Thyroid gland (tissue), 4 donors: Measurements from ENCODE around the gene ZFP69B.

Experiments used
- POLR2A ChIP-seq, 2 donors: fragments of 450-650 bp; IDR thresholded peaks; one replicate each; pipeline ENCODE4 v1.6.1; 2017; ENCODE audit warnings: antibody characterized with exemption in 2 of 2, mild to moderate bottlenecking in 2 of 2, moderate library complexity in 1 of 2
- TF ChIP-seq, protein P1 (sequence below), 6 experiments: fragments of 200-600 bp in 3 of 6; fragments of 450-650 bp in 3 of 6; sonication (generic) in 3 of 6; IDR thresholded peaks; one replicate each; pipeline ENCODE4 v1.5.1; 2016 to 2019; ENCODE audit warnings: antibody characterized with exemption in 6 of 6, mild to moderate bottlenecking in 2 of 6, inconsistent platforms in 1 of 6, moderate library complexity in 1 of 6

DNA sequence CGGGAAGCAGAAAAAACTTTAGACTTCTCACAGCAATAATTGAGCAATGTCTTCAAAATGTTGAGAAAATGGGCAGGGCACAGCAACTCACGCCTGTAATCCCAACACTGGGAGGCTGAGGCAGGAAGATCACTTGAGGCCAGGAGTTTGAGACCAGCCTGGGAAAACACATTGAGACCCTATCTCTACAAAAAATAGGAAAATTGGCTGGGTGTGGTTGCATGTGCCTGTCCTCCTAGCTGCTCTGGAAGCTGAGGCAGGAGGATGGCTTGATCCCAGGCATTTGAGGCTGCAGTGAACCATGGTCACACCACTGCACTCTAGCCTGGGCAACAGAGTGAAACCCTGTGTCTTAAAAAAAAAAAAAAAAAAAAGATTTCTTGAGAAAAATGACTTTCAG, 19.1 kb downstream of the ZFP69B start:
- TF ChIP-seq, protein P1, sequence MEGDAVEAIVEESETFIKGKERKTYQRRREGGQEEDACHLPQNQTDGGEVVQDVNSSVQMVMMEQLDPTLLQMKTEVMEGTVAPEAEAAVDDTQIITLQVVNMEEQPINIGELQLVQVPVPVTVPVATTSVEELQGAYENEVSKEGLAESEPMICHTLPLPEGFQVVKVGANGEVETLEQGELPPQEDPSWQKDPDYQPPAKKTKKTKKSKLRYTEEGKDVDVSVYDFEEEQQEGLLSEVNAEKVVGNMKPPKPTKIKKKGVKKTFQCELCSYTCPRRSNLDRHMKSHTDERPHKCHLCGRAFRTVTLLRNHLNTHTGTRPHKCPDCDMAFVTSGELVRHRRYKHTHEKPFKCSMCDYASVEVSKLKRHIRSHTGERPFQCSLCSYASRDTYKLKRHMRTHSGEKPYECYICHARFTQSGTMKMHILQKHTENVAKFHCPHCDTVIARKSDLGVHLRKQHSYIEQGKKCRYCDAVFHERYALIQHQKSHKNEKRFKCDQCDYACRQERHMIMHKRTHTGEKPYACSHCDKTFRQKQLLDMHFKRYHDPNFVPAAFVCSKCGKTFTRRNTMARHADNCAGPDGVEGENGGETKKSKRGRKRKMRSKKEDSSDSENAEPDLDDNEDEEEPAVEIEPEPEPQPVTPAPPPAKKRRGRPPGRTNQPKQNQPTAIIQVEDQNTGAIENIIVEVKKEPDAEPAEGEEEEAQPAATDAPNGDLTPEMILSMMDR (IDR thresholded peaks at IDR 0.05) = no peak
- no peak for TF ChIP-seq POLR2A (IDR thresholded peaks at IDR 0.05)
